Astrocyte of the spinal cord (primary cell): ENCODE results near the gene ANAPC5.
"Not testable (repeated sequence)": the region's sequence is repeated elsewhere in the genome, so short reads cannot be mapped to it uniquely, and the experiment has no call there.

Source experiments
- DNase-seq: peaks from one replicate; pipeline ENCODE4 v3.0.0; 2011; ENCODE audit warnings: low read depth, low spot score
- H3K4me3 ChIP-seq: 2 replicates; pipeline ENCODE4 v1.5.1; 2011; ENCODE audit warnings: low read depth, mild to moderate bottlenecking, low read length, moderate library complexity
- in situ Hi-C: cut with HindIII; loops from 2 replicates; pipeline ENCODE4 v1.10.0; 2017; ENCODE audit warnings: low sequenced_read_pairs
- TF ChIP-seq, protein P1 (sequence below): IDR thresholded peaks from 2 replicates; pipeline ENCODE4 v1.5.1; 2012; ENCODE audit warnings: low read depth, mild to moderate bottlenecking, low read length, inconsistent platforms

ANAPC5 gene

DNA sequence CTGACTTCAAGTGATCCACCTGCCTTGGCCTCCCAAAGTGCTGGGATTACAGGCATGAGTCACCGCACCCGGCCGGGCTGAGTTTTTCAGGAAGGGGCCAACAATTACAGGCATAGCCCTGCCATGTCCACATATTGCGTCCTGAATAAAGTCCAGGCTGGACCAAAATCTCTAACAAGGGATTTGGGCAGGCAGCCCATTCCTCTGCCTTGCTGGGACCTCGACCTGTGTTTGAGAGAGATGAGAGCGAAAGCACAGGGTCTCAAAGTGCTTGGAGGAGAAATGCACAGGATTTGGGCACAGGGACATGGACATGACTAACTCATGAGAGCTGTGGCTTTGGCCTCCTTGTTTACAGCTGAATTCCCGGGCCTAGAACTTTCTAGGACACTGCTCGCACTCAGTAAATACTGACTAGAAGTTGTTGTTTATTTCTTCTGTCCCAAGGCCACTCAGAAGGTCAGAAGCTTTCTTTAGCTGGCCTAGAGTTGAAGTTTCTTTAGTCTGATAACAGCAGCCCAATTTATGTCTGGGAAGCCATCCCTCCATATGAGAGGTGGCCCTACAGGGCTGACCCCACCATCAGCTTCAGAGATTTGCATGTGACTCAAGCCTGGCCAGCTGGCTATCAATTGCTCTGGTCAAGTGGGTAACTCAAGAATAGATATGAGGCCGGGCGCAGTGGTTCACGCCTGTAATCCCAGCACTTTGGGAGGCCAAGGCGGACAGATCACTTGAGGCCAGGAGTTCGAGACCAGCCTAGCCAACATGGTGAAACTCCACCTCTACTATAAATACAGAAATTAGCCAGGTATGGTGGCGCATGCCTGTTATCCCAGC, 67.4 kb downstream of the ANAPC5 start:
- in situ Hi-C loops, result no loop called here
- TF ChIP-seq, protein P1, sequence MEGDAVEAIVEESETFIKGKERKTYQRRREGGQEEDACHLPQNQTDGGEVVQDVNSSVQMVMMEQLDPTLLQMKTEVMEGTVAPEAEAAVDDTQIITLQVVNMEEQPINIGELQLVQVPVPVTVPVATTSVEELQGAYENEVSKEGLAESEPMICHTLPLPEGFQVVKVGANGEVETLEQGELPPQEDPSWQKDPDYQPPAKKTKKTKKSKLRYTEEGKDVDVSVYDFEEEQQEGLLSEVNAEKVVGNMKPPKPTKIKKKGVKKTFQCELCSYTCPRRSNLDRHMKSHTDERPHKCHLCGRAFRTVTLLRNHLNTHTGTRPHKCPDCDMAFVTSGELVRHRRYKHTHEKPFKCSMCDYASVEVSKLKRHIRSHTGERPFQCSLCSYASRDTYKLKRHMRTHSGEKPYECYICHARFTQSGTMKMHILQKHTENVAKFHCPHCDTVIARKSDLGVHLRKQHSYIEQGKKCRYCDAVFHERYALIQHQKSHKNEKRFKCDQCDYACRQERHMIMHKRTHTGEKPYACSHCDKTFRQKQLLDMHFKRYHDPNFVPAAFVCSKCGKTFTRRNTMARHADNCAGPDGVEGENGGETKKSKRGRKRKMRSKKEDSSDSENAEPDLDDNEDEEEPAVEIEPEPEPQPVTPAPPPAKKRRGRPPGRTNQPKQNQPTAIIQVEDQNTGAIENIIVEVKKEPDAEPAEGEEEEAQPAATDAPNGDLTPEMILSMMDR, result no peak
- peak; percentile 4 for DNase-seq
- H3K4me3 ChIP-seq, result no peak overlapping the region

DNA sequence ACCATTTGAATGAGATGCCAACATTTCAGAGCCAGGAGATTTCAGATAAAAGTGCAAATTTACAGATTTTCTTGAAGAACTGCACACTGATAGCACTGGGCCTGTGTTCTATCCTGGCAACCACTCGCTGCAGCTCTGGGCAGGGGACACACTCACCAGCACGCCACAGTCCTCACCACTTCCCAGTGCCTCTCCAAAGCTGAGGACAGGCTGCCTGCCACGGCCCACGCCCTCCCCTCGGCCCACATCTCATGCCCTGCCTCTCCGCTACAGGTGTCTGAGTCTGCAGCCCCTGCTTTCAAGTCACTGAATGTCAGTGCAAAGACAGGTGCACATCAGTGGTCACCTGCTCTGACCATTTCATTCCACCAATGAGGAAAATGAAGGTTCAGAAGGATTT, 68.4 kb downstream of the ANAPC5 start:
- TF ChIP-seq, protein P1, result no peak
- in situ Hi-C loops, result no loop called here
- no peak for DNase-seq
- H3K4me3 ChIP-seq, result no peak overlapping the region

DNA sequence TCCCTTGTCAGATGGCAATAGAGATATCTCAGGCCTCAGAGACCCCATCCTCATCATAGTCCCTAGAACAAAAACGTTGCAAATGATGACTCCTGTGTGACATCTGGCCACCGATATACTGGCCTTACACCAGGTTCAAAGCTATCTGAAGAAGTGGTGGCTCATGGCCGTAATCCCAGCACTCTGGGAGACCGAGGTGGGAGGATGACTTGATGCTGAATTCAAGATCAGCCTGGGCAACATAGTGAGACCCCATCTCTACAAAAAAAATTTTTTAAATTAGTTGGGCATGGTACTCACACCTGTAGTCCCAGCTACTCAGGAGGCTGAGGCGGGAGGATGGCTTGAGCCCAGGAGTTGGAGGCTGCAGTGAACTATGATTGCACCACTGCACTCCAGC, 68.8 kb downstream of the ANAPC5 start:
- in situ Hi-C loops, result no loop called here
- no peak for DNase-seq
- TF ChIP-seq, protein P1, result no peak
- H3K4me3 ChIP-seq, result no peak overlapping the region

DNA sequence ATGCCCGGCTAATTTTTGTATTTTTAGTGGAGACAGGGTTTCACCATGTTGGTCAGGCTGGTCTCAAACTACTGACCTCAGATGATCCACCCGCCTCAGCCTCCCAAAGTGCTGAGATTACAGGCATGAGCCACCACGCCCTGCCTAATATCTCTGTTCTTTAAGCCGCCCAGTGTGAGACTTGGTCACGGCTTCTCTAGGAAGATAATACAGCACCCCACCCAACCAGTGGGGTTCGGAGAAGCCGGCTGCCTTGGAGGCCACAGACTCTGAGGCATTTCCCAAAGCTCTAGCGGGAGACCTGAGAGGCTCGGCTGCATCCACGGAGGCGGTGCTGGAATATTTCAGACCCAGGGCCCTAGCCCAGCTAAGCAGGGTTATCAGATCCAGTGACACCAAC, 69.3 kb downstream of the ANAPC5 start:
- DNase-seq, in situ Hi-C loops, H3K4me3 ChIP-seq: not testable (repeated sequence)

DNA sequence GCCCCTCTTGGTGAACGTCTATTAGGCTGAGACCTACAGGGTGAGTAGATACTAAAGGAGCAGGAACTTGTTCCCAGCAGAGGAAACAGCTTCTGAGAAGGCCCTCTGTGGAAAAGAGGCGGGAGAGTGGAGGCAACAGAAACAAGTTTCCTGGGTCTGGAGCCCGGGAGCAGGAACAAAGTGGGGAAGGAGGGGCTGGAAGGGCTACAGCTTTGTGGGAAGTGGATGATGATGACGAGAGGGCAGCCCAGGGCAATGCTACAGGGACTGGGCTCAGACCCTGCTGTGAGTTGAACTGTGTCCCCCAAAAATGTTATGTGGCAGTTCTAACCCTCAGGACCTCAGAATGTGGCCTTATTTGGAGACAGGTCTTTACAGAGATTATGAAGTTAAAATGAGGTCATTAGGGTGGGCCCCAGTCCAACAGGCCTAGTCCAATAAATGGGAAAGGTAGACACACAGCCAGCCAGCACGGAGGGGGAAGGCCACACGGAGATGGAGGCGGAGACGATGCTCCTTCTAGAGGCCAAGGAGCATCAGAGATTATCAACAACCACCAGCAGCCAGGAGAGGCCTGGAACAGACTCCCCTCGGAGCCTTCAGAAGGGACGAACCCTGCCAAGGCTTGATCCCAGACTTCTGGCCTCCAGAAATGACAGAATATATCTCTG, 70.0 kb downstream of the ANAPC5 start:
- TF ChIP-seq, protein P1, result no peak
- H3K4me3 ChIP-seq, result no peak overlapping the region
- in situ Hi-C loops, result no loop called here
- DNase-seq, result no peak

DNA sequence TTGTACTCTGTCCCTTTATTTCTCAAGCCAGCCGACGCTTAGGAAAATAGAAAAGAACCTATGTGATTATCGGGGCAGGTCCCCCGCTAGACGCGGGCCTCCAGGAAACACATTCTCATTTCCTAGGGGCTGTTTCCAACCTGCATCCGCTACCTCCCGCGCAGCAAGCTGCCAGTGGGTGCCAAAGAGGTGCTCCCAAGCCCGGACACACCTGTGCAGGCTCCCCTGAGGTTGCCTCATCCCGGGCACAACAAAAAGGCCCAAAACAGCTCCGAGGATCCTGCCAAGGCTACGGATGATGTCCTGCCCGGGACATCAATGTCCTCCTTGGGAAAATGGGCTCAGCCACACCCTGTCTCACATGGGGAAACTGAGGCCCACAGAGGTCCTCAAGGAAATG, 71.1 kb downstream of the ANAPC5 start:
- H3K4me3 ChIP-seq, in situ Hi-C loops, DNase-seq: not testable (repeated sequence)

DNA sequence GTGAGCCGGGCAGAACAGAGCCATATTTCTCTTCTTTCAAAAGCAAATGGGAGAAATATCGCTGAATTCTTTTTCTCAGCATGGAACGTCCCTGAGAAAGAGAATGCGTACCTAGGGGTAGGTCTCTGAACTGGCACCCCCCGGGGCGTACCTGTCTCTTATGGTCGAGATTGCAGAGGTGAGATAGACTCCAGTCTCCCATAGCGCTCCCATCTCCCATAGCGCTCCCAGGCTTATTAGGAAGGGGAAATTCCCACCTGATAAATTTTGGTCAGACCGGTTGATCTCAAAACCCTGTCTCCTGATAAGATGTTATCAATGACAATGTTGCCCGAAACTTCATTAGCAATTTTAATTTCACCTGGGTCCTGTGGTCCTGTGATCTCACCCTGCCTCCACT, 71.7 kb downstream of the ANAPC5 start:
- DNase-seq, H3K4me3 ChIP-seq, in situ Hi-C loops: not testable (repeated sequence)

DNA sequence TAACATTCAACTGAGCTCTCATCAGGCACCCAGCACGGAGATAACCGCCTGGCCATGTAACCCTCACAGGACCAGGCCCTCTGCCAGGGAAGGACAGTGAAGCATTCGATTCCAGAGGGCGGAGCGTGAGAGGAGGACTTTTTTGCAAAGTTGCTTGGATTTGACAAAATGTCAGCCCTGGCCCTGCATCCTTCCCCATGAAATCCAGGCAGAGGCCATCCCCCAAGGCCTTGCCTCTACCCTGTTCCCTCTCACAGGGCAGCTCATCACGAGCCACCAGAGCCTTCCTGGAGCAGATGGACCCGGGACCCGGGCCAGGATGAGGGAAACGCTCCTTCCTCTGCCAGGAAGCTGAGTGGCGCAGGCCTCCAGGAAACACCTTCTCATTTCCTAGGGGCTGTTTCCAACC, 72.7 kb downstream of the ANAPC5 start:
- no peak for DNase-seq
- H3K4me3 ChIP-seq, result no peak overlapping the region
- in situ Hi-C loops, result no loop called here
- TF ChIP-seq, protein P1, result no peak
